ES-I3 (cell line): ENCODE results near the gene GGACT.
"Not testable (repeated sequence)": the region's sequence is repeated elsewhere in the genome, so short reads cannot be mapped to it uniquely, and the experiment has no call there.

Experiments
- H3K36me3 ChIP-seq: 2 replicates; pipeline ENCODE4 v1.6.1; 2013; ENCODE audit warnings: mild to moderate bottlenecking, low read length, control low read depth, moderate library complexity; ENCODE audit not compliant: insufficient read depth
- H3K4me1 ChIP-seq: 2 replicates; pipeline ENCODE4 v1.6.1; 2013; ENCODE audit warnings: mild to moderate bottlenecking, control low read depth, low read length; ENCODE audit not compliant: insufficient read depth
- H3K9ac ChIP-seq: 2 replicates; pipeline ENCODE4 v1.6.1; 2013; ENCODE audit warnings: low read depth, mild to moderate bottlenecking, low read length, moderate library complexity
- H3K9me3 ChIP-seq: 2 replicates; pipeline ENCODE4 v1.6.1; 2013; ENCODE audit warnings: mild to moderate bottlenecking, low read length, moderate library complexity; ENCODE audit not compliant: control insufficient read depth, insufficient read depth

GGACT gene

GRCh38 chr13:100589178-100589725 is 663 bp upstream of the GGACT start:
- Histone ChIP-seq H3K9ac (no peak overlapping the region), H3K9me3 (no peaks in the 10 kb centered on the region), H3K4me1 (no peaks in the 10 kb centered on the region; the same call in 1 of the 2 replicates), H3K36me3 (no peaks in the 10 kb centered on the region)

GRCh38 chr13:100584896-100585295 is 3.7 kb downstream of the GGACT start:
- Histone ChIP-seq H3K9ac (no peak overlapping the region), H3K9me3 (0 out of 2 replicates have a peak, but pooled peaks cover 3% of the 10 kb centered on the region), H3K4me1 (no peaks in the 10 kb centered on the region; the same call in 1 of the 2 replicates), H3K36me3 (no peaks in the 10 kb centered on the region)

GRCh38 chr13:100581504-100581903 is 7.1 kb downstream of the GGACT start:
- no peaks in the 10 kb centered on the region for H3K4me1 ChIP-seq
- no peak overlapping the region for H3K9ac ChIP-seq
- H3K9me3 ChIP-seq = 0 out of 2 replicates have a peak, but pooled peaks cover 3% of the 10 kb centered on the region
- H3K36me3 ChIP-seq = no peaks in the 10 kb centered on the region

- H3K36me3 ChIP-seq = no peaks in the 10 kb centered on the region
- H3K9me3 ChIP-seq = 0 out of 2 replicates have a peak, but pooled peaks cover 3% of the 10 kb centered on the region
- no peak overlapping the region for H3K9ac ChIP-seq
- no peaks in the 10 kb centered on the region for H3K4me1 ChIP-seq
Measured at GRCh38 chr13:100581030-100581429, 7.6 kb downstream of the GGACT start.

GRCh38 chr13:100580045-100580444 is 8.5 kb downstream of the GGACT start:
- H3K36me3 ChIP-seq = no peaks in the 10 kb centered on the region
- H3K4me1 ChIP-seq = 0 out of 2 replicates have a peak, but pooled peaks cover 2% of the 10 kb centered on the region
- no peak overlapping the region for H3K9ac ChIP-seq
- H3K9me3 ChIP-seq = 0 out of 2 replicates have a peak, but pooled peaks cover 3% of the 10 kb centered on the region

- not testable (repeated sequence) for H3K9ac ChIP-seq, H3K4me1 ChIP-seq, H3K36me3 ChIP-seq, H3K9me3 ChIP-seq
Measured at GRCh38 chr13:100577239-100577638, 11.3 kb downstream of the GGACT start.

- no peaks in the 10 kb centered on the region for H3K9me3 ChIP-seq
- H3K4me1 ChIP-seq = 0 out of 2 replicates have a peak, but pooled peaks cover 5% of the 10 kb centered on the region
- no peak overlapping the region for H3K9ac ChIP-seq
- no peaks in the 10 kb centered on the region for H3K36me3 ChIP-seq
Measured at GRCh38 chr13:100573121-100573520, 15.5 kb downstream of the GGACT start.

- H3K36me3 ChIP-seq = no peaks in the 10 kb centered on the region
- no peaks in the 10 kb centered on the region for H3K4me1 ChIP-seq
- peaks cover 14% of the 10 kb centered on the region for H3K9me3 ChIP-seq
- H3K9ac ChIP-seq = no peak overlapping the region
Measured at GRCh38 chr13:100566543-100566942, 22.0 kb downstream of the GGACT start.

GRCh38 chr13:100565286-100565685 is 23.3 kb downstream of the GGACT start:
- Histone ChIP-seq H3K36me3 (no peaks in the 10 kb centered on the region), H3K9ac (no peak overlapping the region), H3K4me1 (no peaks in the 10 kb centered on the region), H3K9me3 (peaks cover 14% of the 10 kb centered on the region)

- Histone ChIP-seq H3K9ac (no peak overlapping the region), H3K4me1 (no peaks in the 10 kb centered on the region), H3K9me3 (peaks cover 14% of the 10 kb centered on the region), H3K36me3 (no peaks in the 10 kb centered on the region)
Measured at GRCh38 chr13:100564444-100565223, 24.0 kb downstream of the GGACT start.

GRCh38 chr13:100563779-100564178 is 24.8 kb downstream of the GGACT start:
- H3K9me3 ChIP-seq = peaks cover 14% of the 10 kb centered on the region
- H3K9ac ChIP-seq = no peak overlapping the region
- no peaks in the 10 kb centered on the region for H3K4me1 ChIP-seq
- H3K36me3 ChIP-seq = no peaks in the 10 kb centered on the region

GRCh38 chr13:100561599-100562204 is 26.9 kb downstream of the GGACT start:
- Histone ChIP-seq H3K9ac (no peak overlapping the region), H3K9me3 (peaks cover 4% of the 10 kb centered on the region), H3K4me1 (no peaks in the 10 kb centered on the region), H3K36me3 (no peaks in the 10 kb centered on the region)

GRCh38 chr13:100561158-100561499 is 27.5 kb downstream of the GGACT start:
- H3K9ac ChIP-seq = no peak overlapping the region
- H3K4me1 ChIP-seq = no peaks in the 10 kb centered on the region
- peaks cover 2% of the 10 kb centered on the region; the same call in 1 of the 2 replicates for H3K9me3 ChIP-seq
- H3K36me3 ChIP-seq = no peaks in the 10 kb centered on the region

- no peaks in the 10 kb centered on the region for H3K4me1 ChIP-seq
- H3K9ac ChIP-seq = no peak overlapping the region
- no peaks in the 10 kb centered on the region for H3K36me3 ChIP-seq
- H3K9me3 ChIP-seq = peaks cover 1% of the 10 kb centered on the region; the same call in 1 of the 2 replicates
Measured at GRCh38 chr13:100560498-100561157, 28.0 kb downstream of the GGACT start.
